HT1080 (cell line): ENCODE results near the gene CXorf65. TPM values are rescaled to one million over a fixed set of nuclear protein-coding genes. Genes with fewer than 3 reads are reported as not detected.

ENCODE experiments used
- DNase-seq: peaks from one replicate; pipeline ENCODE4 v3.0.0-alpha.2; 2015; ENCODE audit warnings: low read depth
- small RNA-seq: library from RNA; depleted of rRNA; stranded (forward); fragments of <200 nt; gene quantifications from one replicate; pipeline ENCODE3, GENCODE V24; 2014
- total RNA-seq: library from RNA; depleted of rRNA; stranded (reverse); fragments of >200 nt; shearing (Covaris generic); gene quantifications from 2 replicates; pipeline ENCODE4 v1.2.3, GENCODE V29; 2014; rRNA removed

The CXorf65 gene
- total RNA-seq, 1 experiment from 2014 or later: not detected

GRCh38 chrX:71068044-71068918, 38.3 kb downstream of the CXorf65 start, which contains the start of gene SNX12:
Gene SNX12 (minus strand): TSS chrX:71068334. CDS start chrX:71068306, 28 bp downstream.
- DNase-seq: peak; percentile 94

GRCh38 chrX:71067712-71068043, 38.9 kb downstream of the CXorf65 start:
- DNase-seq: peak; percentile 1

GRCh38 chrX:71067089-71067488, 39.5 kb downstream of the CXorf65 start:
- no peak for DNase-seq

- no peak for DNase-seq
These were observed 46.4 kb downstream of the CXorf65 start for GRCh38 chrX:71060127-71060526.

- DNase-seq: no peak
These were observed 48.6 kb downstream of the CXorf65 start for GRCh38 chrX:71057848-71058530.

- DNase-seq: no peak
These were observed 49.7 kb downstream of the CXorf65 start for GRCh38 chrX:71056867-71057266.

Small RNA genes within 50 kb of the gene (small RNA-seq; reads per million reads assigned to genes)
- gene CXorf65: not detected

Other genes with a start within 250 kb of the CXorf65 start
- gene TEX11, start 198.0 kb downstream of the CXorf65 start, total RNA-seq: not detected in 2 replicates
- not detected in 2 replicates for gene SLC7A3, start 175.6 kb downstream of the CXorf65 start, total RNA-seq
- gene SNX12, start 38.4 kb downstream of the CXorf65 start, total RNA-seq: 61.2 and 68.9 TPM in 2 replicates
- 1.2 and 1.8 TPM in 2 replicates for gene FOXO4, start 10.9 kb downstream of the CXorf65 start, total RNA-seq
- not detected in 2 replicates for gene IL2RG, start 4.8 kb upstream of the CXorf65 start, total RNA-seq
- 10.1 and 13.6 TPM in 2 replicates for gene MED12, start 11.9 kb upstream of the CXorf65 start, total RNA-seq
- 0.06 TPM in 1 of 2 replicates, not detected in the other for gene NLGN3, start 38.1 kb upstream of the CXorf65 start, total RNA-seq
- gene GJB1, start 116.5 kb upstream of the CXorf65 start, total RNA-seq: not detected in 2 replicates
- 17.8 and 23.8 TPM in 2 replicates for gene ZMYM3, start 147.4 kb upstream of the CXorf65 start, total RNA-seq
- 469 and 520 TPM in 2 replicates for gene NONO, start 176.9 kb upstream of the CXorf65 start, total RNA-seq
- gene ITGB1BP2, start 195.0 kb upstream of the CXorf65 start, total RNA-seq: 0.97 and 1.00 TPM in 2 replicates